Stimulated activated naive B cell treated with anti-CD40 and anti-IgM and Interleukin-4, amounts not matched to agents 10 μg/mL and 1 μg/mL and 100 μg/mL, for 72 hours (primary cell): Measurements from ENCODE around the gene PPAN.

Experiments used
- ATAC-seq, 2 donors: fragments of 150-1000 bp; cut with Tn5 transposase; replicated peaks; 2 replicates each; pipeline ENCODE4 v1.10.0; 2021; ENCODE audit warnings: moderate library complexity in 1 of 2
- DNase-seq: peaks from one replicate; pipeline ENCODE4 v3.0.0; 2021
- H3K27ac Mint-ChIP-seq: one replicate; pipeline ENCODE4 v1.8.0; 2022; ENCODE audit warnings: mild to moderate bottlenecking, mixed read lengths
- H3K27me3 Mint-ChIP-seq, 2 donors: one replicate each; pipeline ENCODE4 v1.8.0; 2022; ENCODE audit warnings: mixed read lengths in 2 of 2
- H3K36me3 Mint-ChIP-seq, 2 donors: one replicate each; pipeline ENCODE4 v1.8.0; 2022; ENCODE audit warnings: mixed read lengths in 2 of 2, mild to moderate bottlenecking in 1 of 2
- H3K4me1 Mint-ChIP-seq, 2 donors: one replicate each; pipeline ENCODE4 v1.8.0; 2022; ENCODE audit warnings: mixed read lengths in 2 of 2, mild to moderate bottlenecking in 1 of 2
- H3K4me3 Mint-ChIP-seq, 2 donors: one replicate each; pipeline ENCODE4 v1.8.0; 2022; ENCODE audit warnings: mild to moderate bottlenecking in 2 of 2, mixed read lengths in 2 of 2, moderate library complexity in 1 of 2
- H3K9me3 Mint-ChIP-seq, 2 donors: one replicate each; pipeline ENCODE4 v1.8.0; 2022; ENCODE audit warnings: mixed read lengths in 2 of 2, mild to moderate bottlenecking in 1 of 2

Gene PPAN

GRCh38 chr19:10149427-10149826 is 43.3 kb downstream of the PPAN start:
- Mint-ChIP-seq H3K27ac (no peak overlapping the region), H3K27me3 (no peaks in the 10 kb centered on the region), H3K9me3 (no peaks in the 10 kb centered on the region), H3K36me3 (peaks cover 64 to 81% of the 10 kb centered on the region in 2 donors), H3K4me1 (peaks cover 0 to 3% of the 10 kb centered on the region in 2 donors), H3K4me3 (no peak overlapping the region)
- DNase-seq (no peak), ATAC-seq (no peak)

DNA sequence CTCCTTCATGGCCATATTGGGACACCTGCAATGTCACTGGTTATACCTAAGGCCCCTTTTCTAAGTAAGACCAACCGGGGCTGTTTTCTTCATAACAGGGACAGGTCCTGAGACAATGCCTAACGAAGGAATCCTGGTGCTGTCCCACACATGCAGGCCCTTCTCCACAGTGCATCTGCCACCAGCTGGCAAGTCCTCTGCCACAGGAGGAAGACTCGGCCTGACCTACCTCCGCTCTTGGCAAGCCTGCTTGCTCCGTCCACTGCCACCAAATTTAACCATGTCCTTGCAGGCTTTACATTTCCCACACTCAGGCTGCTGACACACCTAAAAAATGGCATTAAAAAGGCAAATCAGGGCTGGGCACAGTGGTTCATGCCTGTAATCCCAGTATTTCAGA is 45.4 kb downstream of the PPAN start:
- Mint-ChIP-seq H3K36me3 (peaks cover 65 to 79% of the 10 kb centered on the region in 2 donors), H3K4me3 (no peak overlapping the region), H3K4me1 (peaks cover 0 to 3% of the 10 kb centered on the region in 2 donors), H3K27ac (no peak overlapping the region), H3K9me3 (no peaks in the 10 kb centered on the region), H3K27me3 (no peaks in the 10 kb centered on the region)
- ATAC-seq (no peak), DNase-seq (no peak)

- Mint-ChIP-seq H3K4me3 (no peak overlapping the region), H3K27ac (no peak overlapping the region), H3K9me3 (no peaks in the 10 kb centered on the region), H3K4me1 (peaks cover 0 to 3% of the 10 kb centered on the region in 2 donors), H3K27me3 (no peaks in the 10 kb centered on the region), H3K36me3 (peaks cover 65 to 82% of the 10 kb centered on the region in 2 donors)
- DNase-seq (no peak), ATAC-seq (no peak)
Measured at GRCh38 chr19:10152100-10152499, 45.9 kb downstream of the PPAN start.

GRCh38 chr19:10155839-10156238 is 49.7 kb downstream of the PPAN start:
- ATAC-seq (no peak), DNase-seq (no peak)
- no peak overlapping the region for H3K4me3 Mint-ChIP-seq
- no peaks in the 10 kb centered on the region for H3K27me3 Mint-ChIP-seq
- H3K27ac Mint-ChIP-seq: no peak overlapping the region
- no peaks in the 10 kb centered on the region for H3K9me3 Mint-ChIP-seq
- H3K36me3 Mint-ChIP-seq: peaks cover 62 to 81% of the 10 kb centered on the region in 2 donors
- H3K4me1 Mint-ChIP-seq: no peaks in the 10 kb centered on the region

DNA sequence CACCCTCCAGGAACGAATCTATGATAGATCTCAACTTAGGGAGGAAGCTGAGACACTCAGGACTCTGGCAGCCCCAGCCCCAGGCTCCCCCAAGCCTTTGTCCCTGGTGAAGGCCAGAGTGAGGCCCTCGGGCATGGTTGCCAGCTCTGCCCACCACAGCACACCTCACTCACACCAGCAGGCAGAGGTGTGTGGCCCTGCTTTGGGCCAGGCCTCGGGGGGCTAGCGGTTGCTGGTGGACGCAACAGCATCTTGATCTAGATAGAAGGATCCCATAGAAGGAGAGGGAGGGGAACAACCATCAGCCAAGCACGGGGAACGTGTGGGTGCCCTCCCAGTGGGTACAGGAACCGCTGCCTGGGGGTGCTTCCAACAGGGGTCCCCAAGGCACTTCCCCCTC is 51.9 kb downstream of the PPAN start:
- Mint-ChIP-seq H3K27ac (no peak overlapping the region), H3K36me3 (peaks cover 56 to 71% of the 10 kb centered on the region in 2 donors), H3K27me3 (no peaks in the 10 kb centered on the region), H3K4me1 (peaks cover 1 to 6% of the 10 kb centered on the region in 2 donors), H3K4me3 (no peak overlapping the region), H3K9me3 (no peaks in the 10 kb centered on the region)
- ATAC-seq (no peak), DNase-seq (no peak)

DNA sequence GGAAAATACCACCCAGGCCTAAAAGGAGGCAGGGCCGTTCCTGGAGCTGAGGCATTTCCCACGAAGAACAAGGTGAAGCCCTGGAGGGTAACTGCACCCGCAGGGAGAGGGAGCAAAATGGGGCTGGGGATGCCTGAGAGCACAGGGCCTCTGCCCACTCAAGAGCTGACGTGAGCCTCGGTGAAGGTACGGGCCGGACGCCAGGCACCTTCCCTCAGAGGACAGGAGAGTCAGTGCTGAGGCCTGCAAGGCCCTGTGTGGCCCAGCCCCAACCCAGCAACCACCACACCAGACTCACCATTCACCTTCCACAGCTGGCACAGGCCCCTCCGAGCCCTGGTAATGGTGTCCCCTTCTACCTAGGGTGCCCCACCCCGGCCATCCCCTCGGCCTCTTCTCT is 52.3 kb downstream of the PPAN start:
- Mint-ChIP-seq H3K27ac (no peak overlapping the region), H3K4me3 (no peak overlapping the region), H3K9me3 (no peaks in the 10 kb centered on the region), H3K27me3 (no peaks in the 10 kb centered on the region), H3K4me1 (peaks cover 2 to 9% of the 10 kb centered on the region in 2 donors), H3K36me3 (peaks cover 60 to 73% of the 10 kb centered on the region in 2 donors)
- ATAC-seq (no peak), DNase-seq (no peak)

- peak overlapping the region; percentile 51 for H3K27ac Mint-ChIP-seq
- no peaks in the 10 kb centered on the region for H3K9me3 Mint-ChIP-seq
- DNase-seq: no peak
- no peak overlapping the region for H3K4me3 Mint-ChIP-seq
- peaks cover 56 to 72% of the 10 kb centered on the region in 2 donors for H3K36me3 Mint-ChIP-seq
- no peak for ATAC-seq
- no peaks in the 10 kb centered on the region for H3K27me3 Mint-ChIP-seq
- H3K4me1 Mint-ChIP-seq: peaks cover 2 to 9% of the 10 kb centered on the region in 2 donors
Measured at GRCh38 chr19:10159610-10160009, 53.4 kb downstream of the PPAN start.
